GM12864 (cell line): ENCODE measurements around the gene AKT3.
"Not testable (repeated sequence)": the region's sequence is repeated elsewhere in the genome, so short reads cannot be mapped to it uniquely, and the experiment has no call there.

Source experiments
- DNase-seq: peaks from one replicate; pipeline ENCODE4 v3.0.0-alpha.2; 2011; ENCODE audit warnings: low read depth
- H3K4me3 ChIP-seq: 2 replicates; pipeline ENCODE4 v1.5.1; 2011; ENCODE audit warnings: mild to moderate bottlenecking, low read depth, low read length, control low read depth
- TF ChIP-seq, protein P1 (sequence below): IDR thresholded peaks from 2 replicates; pipeline ENCODE4 v1.5.1; 2011; ENCODE audit warnings: low read depth, mild to moderate bottlenecking, moderate library complexity, low read length, control low read depth, inconsistent platforms; ENCODE audit errors: missing control alignments

AKT3 gene

DNA sequence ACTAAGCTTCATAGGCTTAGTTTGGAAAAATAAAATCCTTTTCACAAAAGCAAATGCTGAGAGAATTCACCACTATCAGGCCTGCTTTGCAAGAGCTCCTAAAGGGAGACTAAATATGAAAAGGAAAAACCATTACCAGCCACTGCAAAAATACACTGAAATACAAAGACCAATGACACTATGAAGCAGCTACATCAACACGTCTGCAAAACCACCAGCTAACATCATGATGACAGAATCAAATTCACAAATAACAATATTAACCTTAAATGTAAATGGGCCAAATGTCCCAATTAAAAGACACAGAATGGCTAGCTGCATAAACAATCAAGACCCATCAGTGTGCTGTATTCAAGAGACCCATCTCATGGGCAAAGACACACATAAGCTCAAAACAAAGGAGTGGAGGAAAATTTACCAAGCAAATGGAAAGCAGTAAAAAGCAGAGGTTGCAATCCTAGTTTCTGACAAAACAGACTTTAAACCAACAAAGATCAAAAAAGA lies 28.8 kb downstream of the AKT3 start:
- H3K4me3 ChIP-seq, result no peak overlapping the region
- TF ChIP-seq, protein P1, sequence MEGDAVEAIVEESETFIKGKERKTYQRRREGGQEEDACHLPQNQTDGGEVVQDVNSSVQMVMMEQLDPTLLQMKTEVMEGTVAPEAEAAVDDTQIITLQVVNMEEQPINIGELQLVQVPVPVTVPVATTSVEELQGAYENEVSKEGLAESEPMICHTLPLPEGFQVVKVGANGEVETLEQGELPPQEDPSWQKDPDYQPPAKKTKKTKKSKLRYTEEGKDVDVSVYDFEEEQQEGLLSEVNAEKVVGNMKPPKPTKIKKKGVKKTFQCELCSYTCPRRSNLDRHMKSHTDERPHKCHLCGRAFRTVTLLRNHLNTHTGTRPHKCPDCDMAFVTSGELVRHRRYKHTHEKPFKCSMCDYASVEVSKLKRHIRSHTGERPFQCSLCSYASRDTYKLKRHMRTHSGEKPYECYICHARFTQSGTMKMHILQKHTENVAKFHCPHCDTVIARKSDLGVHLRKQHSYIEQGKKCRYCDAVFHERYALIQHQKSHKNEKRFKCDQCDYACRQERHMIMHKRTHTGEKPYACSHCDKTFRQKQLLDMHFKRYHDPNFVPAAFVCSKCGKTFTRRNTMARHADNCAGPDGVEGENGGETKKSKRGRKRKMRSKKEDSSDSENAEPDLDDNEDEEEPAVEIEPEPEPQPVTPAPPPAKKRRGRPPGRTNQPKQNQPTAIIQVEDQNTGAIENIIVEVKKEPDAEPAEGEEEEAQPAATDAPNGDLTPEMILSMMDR, result no peak
- DNase-seq, result no peak

- no peak overlapping the region for H3K4me3 ChIP-seq
- TF ChIP-seq, protein P1, result no peak
- no peak for DNase-seq
These were observed 30.6 kb downstream of the AKT3 start for GRCh38 chr1:243819438-243819839.

DNA sequence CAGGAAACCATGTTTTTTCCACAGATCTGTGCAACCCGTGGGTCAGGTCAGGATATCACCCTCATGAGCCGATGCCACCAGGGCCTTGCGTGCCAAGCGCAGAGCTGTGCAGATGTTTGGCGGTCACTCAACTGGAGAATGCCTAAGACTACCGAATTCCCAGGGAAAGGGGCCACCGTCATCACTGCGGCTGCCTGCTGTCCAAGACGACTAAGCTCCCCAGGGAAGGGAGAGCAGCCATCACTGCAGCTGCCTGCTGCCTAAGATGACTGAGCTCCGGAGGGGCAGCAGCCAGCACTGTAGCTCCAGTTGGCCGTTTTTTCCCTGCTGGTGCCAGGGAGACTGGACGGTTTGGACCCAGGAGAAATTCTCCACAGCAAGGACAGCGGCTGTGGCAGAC lies 31.1 kb downstream of the AKT3 start:
- no peak overlapping the region for H3K4me3 ChIP-seq
- TF ChIP-seq, protein P1, result no peak
- DNase-seq, result no peak

- no peak overlapping the region for H3K4me3 ChIP-seq
- no peak for DNase-seq
- TF ChIP-seq, protein P1, result no peak
These were observed 35.3 kb downstream of the AKT3 start for GRCh38 chr1:243814718-243815117.

GRCh38 chr1:243807346-243807745 lies 42.7 kb downstream of the AKT3 start:
- H3K4me3 ChIP-seq, DNase-seq: not testable (repeated sequence)

DNA sequence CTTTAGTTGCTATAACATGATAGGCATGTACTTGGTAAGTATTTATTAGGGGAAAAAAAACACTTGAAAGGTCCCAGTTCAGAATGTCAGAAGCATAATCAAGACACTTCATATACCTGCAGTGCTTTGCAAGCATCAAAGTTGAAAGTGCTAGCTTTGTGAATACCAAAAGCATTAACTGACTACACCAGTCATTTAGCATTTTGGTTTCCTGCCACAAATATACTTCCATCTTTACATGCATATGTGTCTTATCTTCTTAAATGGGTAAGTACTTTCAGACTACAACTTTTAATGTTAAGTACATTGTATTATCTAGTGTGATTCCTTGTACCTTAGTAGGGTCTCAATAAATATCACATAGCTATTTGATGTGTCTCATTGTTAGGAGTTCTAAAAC lies 43.7 kb downstream of the AKT3 start:
- no peak overlapping the region for H3K4me3 ChIP-seq
- TF ChIP-seq, protein P1, result no peak
- no peak for DNase-seq

GRCh38 chr1:243802736-243803135 lies 47.3 kb downstream of the AKT3 start:
- TF ChIP-seq, protein P1, result no peak
- H3K4me3 ChIP-seq, result no peak overlapping the region
- no peak for DNase-seq
